MCF 10A (cell line): ENCODE results near the gene AZI2. TPM values are rescaled to one million over a fixed set of nuclear protein-coding genes. Genes with fewer than 3 reads are reported as not detected.

Source experiments
- BruUV-seq: library from RNA; stranded (reverse); fragments of 400-500 nt; replicated peaks from 2 replicates; lab custom pipeline; 2021; lab: Mats Ljungman, UMichigan
- CTCF ChIA-PET: fragments of 300-600 bp; sonication (Branson Sonifier 250); formaldehyde crosslinking; extraction: SDS; loops from one replicate; lab custom pipeline; 2021; ENCODE audit warnings: antibody characterized with exemption, inconsistent platforms; lab: Yijun Ruan, JAX
- POLR2A ChIA-PET: fragments of 300-600, 350-650 bp; sonication (Branson Sonifier 250); formaldehyde crosslinking; extraction: SDS; loops from one replicate; lab custom pipeline; 2020; ENCODE audit warnings: antibody characterized with exemption, inconsistent platforms; lab: Yijun Ruan, JAX
- DNase-seq: peaks from one replicate; pipeline ENCODE4 v3.0.0-alpha.2; 2018; ENCODE audit not compliant: unreplicated experiment
- H3K27ac Mint-ChIP-seq: one replicate; pipeline ENCODE4 v1.8.0; 2022; ENCODE audit warnings: mild to moderate bottlenecking, low read depth, mixed read lengths; ENCODE audit not compliant: unreplicated experiment
- H3K27me3 Mint-ChIP-seq: one replicate; pipeline ENCODE4 v1.8.0; 2022; ENCODE audit warnings: mixed read lengths; ENCODE audit not compliant: insufficient read depth, unreplicated experiment
- H3K36me3 Mint-ChIP-seq: one replicate; pipeline ENCODE4 v1.8.0; 2022; ENCODE audit warnings: mild to moderate bottlenecking, moderate library complexity, mixed read lengths; ENCODE audit not compliant: insufficient read depth, unreplicated experiment
- H3K4me1 Mint-ChIP-seq: one replicate; pipeline ENCODE4 v1.8.0; 2022; ENCODE audit warnings: mixed read lengths; ENCODE audit not compliant: insufficient read depth, unreplicated experiment
- H3K4me3 Mint-ChIP-seq: one replicate; pipeline ENCODE4 v1.8.0; 2022; ENCODE audit warnings: mild to moderate bottlenecking, moderate library complexity, mixed read lengths; ENCODE audit not compliant: unreplicated experiment
- H3K9me3 Mint-ChIP-seq: one replicate; pipeline ENCODE4 v1.8.0; 2022; ENCODE audit warnings: mixed read lengths; ENCODE audit not compliant: unreplicated experiment
- intact Hi-C: fragments of 100-400 bp; cut with micrococcal nuclease; formaldehyde crosslinking; loops from 2 replicates; pipeline ENCODE4 v1.14.1; 2022
- total RNA-seq: library from RNA; stranded (reverse); gene quantifications from 2 replicates; pipeline ENCODE4 v1.2.3, GENCODE V29; 2022
- TF ChIP-seq, protein P1 (sequence below): fragments of 200-600 bp; IDR thresholded peaks from one replicate; pipeline ENCODE4 v1.8.0; 2022; ENCODE audit warnings: antibody characterized with exemption, mild to moderate bottlenecking; ENCODE audit not compliant: unreplicated experiment

Gene AZI2
- total RNA-seq, 1 experiment from 2014 or later, result 177 TPM

DNA sequence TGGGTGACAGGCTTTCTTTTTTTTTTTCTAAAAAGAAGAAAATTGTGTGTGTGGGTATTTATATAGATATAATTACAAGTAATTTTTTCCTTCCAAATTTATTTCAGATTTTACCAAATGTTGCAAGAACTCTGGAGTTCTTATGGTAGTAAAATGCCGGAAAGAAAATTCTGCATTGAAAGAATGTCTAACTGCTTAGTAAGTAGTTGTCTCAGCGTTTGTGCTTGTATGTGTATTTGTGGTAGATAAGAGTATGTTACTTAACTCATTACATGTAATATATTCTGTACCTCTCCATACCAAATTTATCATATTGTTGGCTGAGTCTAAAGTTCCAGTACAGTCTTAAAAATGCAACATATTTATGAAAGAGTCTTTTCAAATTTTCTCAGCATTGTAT, 32.4 kb downstream of the AZI2 start:
- no peak for DNase-seq
- ChIA-PET CTCF (no interaction called here), POLR2A (no interaction called here)
- Mint-ChIP-seq H3K36me3 (peaks cover 10% of the 10 kb centered on the region), H3K27me3 (no peaks in the 10 kb centered on the region), H3K9me3 (no peaks in the 10 kb centered on the region), H3K4me3 (no peak overlapping the region), H3K27ac (no peak overlapping the region), H3K4me1 (peaks cover 10% of the 10 kb centered on the region)
- BruUV-seq, result no TSS peak
- intact Hi-C loops, result no loop called here
- TF ChIP-seq, protein P1, sequence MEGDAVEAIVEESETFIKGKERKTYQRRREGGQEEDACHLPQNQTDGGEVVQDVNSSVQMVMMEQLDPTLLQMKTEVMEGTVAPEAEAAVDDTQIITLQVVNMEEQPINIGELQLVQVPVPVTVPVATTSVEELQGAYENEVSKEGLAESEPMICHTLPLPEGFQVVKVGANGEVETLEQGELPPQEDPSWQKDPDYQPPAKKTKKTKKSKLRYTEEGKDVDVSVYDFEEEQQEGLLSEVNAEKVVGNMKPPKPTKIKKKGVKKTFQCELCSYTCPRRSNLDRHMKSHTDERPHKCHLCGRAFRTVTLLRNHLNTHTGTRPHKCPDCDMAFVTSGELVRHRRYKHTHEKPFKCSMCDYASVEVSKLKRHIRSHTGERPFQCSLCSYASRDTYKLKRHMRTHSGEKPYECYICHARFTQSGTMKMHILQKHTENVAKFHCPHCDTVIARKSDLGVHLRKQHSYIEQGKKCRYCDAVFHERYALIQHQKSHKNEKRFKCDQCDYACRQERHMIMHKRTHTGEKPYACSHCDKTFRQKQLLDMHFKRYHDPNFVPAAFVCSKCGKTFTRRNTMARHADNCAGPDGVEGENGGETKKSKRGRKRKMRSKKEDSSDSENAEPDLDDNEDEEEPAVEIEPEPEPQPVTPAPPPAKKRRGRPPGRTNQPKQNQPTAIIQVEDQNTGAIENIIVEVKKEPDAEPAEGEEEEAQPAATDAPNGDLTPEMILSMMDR, result no peak

DNA sequence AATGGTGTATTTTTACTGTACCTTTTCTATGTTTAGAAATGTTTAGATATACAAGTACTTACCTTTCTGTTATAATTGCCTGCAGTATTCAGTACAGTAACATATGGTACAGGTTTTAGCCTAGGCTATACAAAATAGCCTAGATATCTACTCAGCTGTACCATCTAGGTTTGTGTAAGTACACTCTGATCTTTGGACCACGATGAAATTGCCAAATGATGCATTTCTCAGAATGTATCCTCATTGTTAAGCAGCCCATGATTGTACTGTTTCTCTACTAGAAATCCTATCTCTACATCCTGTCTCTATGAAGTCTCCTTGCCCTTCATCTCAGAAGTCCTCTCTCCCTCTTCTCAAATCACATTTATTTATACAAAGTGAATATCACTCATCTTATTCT, 32.9 kb downstream of the AZI2 start:
- BruUV-seq, result no TSS peak

DNA sequence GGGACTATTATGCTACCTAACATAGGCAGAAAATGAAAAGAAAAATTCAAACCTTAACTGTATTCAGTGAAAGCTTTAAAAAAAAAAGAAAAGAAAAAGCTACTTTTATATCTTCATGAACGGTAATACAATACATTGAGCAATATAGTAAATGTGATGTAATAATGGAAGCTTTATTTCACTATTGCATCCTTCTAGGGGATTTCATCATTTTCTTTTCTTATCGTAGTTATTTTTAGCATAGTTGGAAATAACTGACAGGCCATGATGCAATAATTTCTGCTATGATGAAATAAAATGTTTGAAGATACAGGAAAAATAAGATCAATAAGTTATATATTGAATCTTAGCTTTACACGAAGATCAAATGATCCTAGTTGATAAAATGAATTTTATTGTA, 40.4 kb downstream of the AZI2 start:
- peak; percentile 42 for DNase-seq
- H3K4me1 Mint-ChIP-seq, result no peaks in the 10 kb centered on the region
- no TSS peak for BruUV-seq
- H3K27me3 Mint-ChIP-seq, result no peaks in the 10 kb centered on the region
- CTCF ChIA-PET, result interaction anchor here (0.7 to 1.5 kb wide), 6 partner anchors 9 to 631 kb away, joined by 3 to 4 read pairs (median 3); no protein-coding TSS in a partner anchor
- no peak overlapping the region for H3K4me3 Mint-ChIP-seq
- TF ChIP-seq, protein P1, result no peak
- peaks cover 7% of the 10 kb centered on the region for H3K36me3 Mint-ChIP-seq
- intact Hi-C loops, result no loop called here
- POLR2A ChIA-PET, result no interaction called here
- no peak overlapping the region for H3K27ac Mint-ChIP-seq
- H3K9me3 Mint-ChIP-seq, result no peaks in the 10 kb centered on the region

More for the DNA sequence above, 32.9 kb downstream of the AZI2 start:
- POLR2A ChIA-PET, result interaction anchor here (2.1 kb wide), 1 partner anchor 12 kb away, joined by 6 read pairs; no protein-coding TSS in a partner anchor
- H3K4me1 Mint-ChIP-seq, result peaks cover 10% of the 10 kb centered on the region
- peaks cover 10% of the 10 kb centered on the region for H3K36me3 Mint-ChIP-seq
- CTCF ChIA-PET, result no interaction called here
- TF ChIP-seq, protein P1, result no peak
- DNase-seq, result no peak
- no peaks in the 10 kb centered on the region for H3K27me3 Mint-ChIP-seq
- no peaks in the 10 kb centered on the region for H3K9me3 Mint-ChIP-seq
- no peak overlapping the region for H3K27ac Mint-ChIP-seq
- no peak overlapping the region for H3K4me3 Mint-ChIP-seq
- intact Hi-C loops, result no loop called here

DNA sequence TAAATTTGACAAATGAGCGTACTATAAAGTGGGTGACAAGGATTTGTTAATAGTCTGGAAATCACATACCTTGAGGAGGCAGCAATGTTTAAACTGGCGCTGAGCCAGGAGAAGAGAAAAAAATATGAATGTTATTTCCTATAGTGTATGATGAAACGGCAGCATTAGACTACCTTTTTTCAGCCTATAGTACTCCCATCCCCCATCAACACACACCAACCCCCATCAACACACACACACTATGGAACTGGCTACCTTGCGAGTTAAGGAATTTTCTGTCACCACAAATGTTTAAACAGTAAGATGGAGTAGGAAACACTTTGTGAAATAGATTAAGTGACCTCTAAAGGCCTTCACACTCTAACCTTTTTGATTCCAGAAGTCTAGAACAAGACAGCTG, 46.9 kb downstream of the AZI2 start:
- peak; percentile 66 for DNase-seq
- ChIA-PET CTCF (no interaction called here), POLR2A (no interaction called here)
- H3K27me3 Mint-ChIP-seq, result no peaks in the 10 kb centered on the region
- no peaks in the 10 kb centered on the region for H3K36me3 Mint-ChIP-seq
- H3K27ac Mint-ChIP-seq, result no peak overlapping the region
- TF ChIP-seq, protein P1, result no peak
- H3K4me3 Mint-ChIP-seq, result no peak overlapping the region
- intact Hi-C loops, result no loop called here
- peaks cover 7% of the 10 kb centered on the region for H3K4me1 Mint-ChIP-seq
- no TSS peak for BruUV-seq
- H3K9me3 Mint-ChIP-seq, result no peaks in the 10 kb centered on the region
